HG03575 (cell line): ENCODE data around the gene FRMD5.

Experiments
- ATAC-seq: cut with Tn5 transposase; IDR thresholded peaks from one replicate; pipeline ENCODE4 v1.9.1; 2021; ENCODE audit not compliant: unreplicated experiment, insufficient number of reproducible peaks, low FRiP score; ENCODE audit errors: extremely low read depth

Gene FRMD5

DNA sequence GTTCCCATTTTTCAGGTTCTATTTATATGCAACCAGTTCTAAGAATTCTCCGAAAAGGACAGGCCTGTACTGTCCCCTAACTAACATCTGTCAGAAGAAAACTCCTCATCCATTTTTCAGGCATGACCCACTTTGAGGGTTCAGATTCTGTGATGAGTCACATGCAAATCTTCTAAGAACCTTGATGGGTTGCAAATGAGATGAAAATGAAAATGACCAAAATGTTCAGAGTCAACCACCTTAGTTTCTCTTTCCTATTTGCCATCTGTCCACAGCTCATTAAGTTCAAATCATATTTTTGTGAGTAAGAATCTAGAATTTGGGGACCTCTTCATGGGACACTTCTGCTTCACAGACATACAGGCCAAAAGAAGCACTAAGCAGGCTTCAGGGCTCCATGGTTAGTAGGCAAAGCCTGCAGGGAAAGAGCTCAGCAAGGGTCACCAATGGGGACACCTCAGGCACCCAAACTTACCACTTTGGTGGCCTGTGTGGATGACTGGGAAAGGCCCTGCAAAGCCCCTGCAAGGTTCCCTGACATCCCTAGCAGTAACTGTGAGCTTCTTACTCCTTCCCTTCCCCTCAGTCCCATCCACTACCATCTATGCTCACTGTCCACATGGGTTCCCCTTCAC, 246.3 kb downstream of the FRMD5 start:
- peak; percentile 84 for ATAC-seq

DNA sequence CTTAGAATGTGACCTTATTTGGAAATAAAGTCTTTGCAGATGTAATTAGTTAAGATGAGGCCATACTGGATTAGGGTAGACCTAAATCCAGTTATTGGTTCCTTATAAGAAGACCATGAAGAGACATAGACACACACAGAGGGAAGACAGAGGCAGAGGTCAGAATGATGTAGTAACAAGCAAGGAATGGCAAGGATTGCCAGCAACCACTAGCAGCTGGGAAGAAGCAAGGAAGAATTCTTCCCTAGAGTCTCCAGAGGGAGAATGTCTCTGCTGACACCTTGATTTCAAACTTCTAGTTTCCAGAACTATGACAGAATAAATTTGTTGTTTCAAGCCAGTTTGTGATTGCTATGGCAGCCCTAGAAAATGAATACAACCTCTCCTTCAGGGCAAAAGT, 251.6 kb downstream of the FRMD5 start:
- no peak for ATAC-seq

DNA sequence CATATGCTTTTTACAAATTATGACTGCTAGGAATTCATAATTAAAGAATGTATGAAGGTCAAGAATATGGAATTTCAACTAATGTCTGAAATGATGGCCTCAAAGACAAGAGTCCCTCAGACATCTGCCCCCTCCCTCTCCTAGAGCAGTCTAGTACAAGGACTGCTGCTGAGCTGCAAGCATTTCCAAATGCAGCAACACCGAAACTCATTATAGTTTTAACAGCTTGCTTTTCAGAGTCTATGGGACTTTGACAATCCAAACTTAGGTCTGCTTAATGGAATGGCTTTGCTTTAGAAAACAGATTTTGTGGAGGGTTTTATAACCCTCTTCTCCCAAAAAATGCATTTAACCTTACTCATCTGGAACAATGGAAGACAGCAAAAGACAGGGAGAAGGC, 252.9 kb downstream of the FRMD5 start:
- ATAC-seq = no peak

GRCh38 chr15:43941555-43941954, 253.5 kb downstream of the FRMD5 start:
- ATAC-seq = no peak

DNA sequence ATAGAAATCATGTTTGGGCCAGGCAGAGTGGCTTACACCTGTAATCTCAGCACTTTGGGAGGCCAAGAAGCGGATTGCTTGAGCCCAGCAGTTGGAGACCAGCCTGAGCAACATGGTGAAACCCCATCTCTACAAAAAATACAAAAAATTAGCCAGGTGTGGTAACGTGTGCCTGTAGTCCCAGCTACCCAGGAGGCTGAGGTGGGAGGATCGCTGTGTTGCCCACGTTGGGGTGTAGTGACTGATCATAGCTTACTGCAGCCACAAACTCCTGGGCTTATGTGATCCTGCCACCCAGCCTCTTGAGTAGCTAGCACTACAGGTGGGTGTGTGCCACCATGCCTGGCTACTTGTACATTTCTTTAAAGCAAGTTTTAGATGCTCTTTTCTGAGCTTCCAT, 254.0 kb downstream of the FRMD5 start:
- no peak for ATAC-seq

GRCh38 chr15:43939070-43939469, 256.0 kb downstream of the FRMD5 start:
- no peak for ATAC-seq

DNA sequence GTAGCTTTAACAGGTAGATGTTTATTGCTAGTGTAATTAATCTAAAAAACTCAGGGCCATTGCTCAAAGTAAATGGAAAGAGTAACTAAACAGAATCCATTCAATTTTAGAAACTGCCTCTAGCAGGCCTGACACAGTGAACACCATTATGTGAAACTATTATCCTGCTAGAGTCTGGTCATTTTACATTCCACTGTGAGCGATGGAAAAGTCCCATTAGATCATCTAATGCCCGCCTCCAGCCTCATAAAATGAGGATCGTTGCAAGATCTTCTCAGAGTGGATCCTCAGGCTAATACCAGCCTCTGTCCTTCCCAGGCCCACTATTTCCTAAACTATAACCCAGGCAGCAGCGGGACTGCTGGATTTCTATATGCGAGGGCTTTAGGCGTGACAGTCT, 260.6 kb downstream of the FRMD5 start:
- ATAC-seq = no peak

DNA sequence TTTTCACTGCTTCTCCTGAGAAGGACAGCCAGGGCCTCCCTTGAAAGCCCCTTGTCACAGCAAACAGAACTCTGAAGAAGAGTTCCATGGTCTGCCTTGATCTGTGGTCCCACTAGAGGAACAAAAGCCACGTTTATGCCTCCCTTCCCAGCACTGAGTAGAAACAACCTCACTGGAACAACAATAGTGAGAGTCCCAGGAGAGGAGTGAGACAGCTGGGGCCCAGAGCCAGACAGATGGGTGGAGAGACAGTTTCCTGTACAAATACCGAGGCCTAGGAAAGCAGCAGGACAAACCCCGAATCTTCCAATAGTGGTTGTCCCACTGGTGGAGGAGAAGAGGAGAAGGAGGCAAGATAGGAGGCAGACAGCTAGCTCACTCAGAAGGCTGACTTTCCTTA, 262.2 kb downstream of the FRMD5 start:
- no peak for ATAC-seq

DNA sequence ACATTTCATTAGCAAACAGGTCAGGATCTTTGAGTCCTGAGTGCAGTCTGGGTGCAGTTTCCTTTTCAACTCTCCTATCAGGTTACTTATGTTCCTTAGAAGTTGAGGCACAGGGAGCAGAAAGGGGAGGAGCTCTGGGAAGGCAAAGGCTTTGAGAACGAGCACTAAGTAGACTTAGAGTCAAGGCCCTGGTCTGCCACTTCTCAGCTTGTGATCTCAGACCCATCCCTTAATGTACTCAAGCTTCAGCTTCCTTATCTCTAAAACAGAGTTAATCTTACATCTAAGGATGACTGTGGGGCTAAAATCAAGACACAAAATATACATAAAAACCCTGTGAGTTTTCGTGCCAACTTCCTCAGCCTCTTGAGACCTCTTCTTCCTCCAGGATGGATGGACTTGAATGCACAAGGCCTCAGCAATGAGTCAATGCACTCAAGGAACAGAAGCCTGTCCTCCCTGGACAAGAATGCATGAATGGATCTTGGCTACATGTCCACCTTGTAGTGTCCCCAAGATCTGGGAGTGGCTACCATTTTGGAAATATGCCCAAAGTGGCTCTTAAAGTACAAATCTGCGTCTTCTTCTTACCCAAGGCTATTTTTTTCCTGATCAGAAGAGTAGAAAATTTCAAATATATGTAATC, 263.2 kb downstream of the FRMD5 start:
- no peak for ATAC-seq

DNA sequence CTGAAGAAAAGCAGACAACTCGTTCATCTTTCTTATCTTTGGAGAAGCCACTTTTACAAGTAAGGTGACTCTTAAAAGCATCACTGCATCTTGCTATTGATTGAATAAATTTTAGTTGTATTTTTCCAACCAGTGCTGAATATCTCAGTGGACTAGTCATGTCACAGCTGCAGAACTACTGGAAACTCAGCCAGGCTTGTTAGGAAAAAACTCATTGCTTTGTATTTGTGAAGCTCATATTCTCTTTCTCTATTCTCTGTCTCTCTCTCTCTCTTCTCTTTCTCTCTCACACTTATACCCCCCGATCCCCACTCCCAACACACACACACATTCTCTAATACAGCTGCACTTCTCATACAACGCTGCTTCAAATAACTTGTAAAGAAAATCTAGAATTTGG, 264.0 kb downstream of the FRMD5 start:
- no peak for ATAC-seq

DNA sequence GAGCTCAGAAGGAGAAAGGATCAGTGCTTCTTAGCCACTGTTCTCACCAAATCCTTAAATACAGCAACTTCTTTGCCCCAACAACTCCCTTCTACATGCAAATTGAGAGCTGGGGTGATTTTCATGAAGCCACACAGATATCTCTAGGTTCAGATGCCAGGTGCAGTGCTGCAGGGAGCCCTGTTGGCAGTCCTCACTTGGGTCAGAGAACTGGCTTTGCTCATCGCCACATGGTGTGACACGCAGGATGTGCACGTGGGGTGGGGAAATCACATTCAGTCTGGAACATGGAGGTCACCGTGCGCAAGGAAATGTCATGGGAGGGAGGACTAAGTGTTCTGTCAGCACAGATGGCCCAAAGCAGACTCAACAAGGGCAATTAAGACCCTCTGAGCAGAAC, 264.5 kb downstream of the FRMD5 start:
- ATAC-seq = no peak

- no peak for ATAC-seq
Measured at GRCh38 chr15:43930079-43930478, 265.0 kb downstream of the FRMD5 start.

DNA sequence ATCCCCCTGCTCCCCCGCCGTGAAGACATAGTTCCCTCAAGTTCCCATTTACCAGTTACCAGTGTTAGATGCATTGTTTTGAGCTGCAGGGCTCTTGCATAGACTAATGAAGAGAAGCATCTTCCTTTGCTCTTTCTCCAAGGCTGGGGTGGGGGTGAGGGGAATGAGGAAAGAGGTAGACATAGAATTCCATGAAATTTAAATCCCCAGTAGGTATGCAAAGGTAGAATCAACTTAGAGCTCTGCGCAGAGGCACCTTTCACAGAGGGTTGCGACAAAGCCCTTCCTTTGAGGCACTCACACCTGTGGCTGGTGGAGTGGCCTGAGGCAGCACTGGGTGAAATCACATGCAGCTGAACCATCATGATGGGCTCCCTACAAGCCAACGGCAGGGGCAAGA, 266.9 kb downstream of the FRMD5 start:
- ATAC-seq = no peak

- no peak for ATAC-seq
Measured at GRCh38 chr15:43927203-43927602, 267.9 kb downstream of the FRMD5 start.

- no peak for ATAC-seq
Measured at GRCh38 chr15:43923553-43923952, 271.5 kb downstream of the FRMD5 start.

DNA sequence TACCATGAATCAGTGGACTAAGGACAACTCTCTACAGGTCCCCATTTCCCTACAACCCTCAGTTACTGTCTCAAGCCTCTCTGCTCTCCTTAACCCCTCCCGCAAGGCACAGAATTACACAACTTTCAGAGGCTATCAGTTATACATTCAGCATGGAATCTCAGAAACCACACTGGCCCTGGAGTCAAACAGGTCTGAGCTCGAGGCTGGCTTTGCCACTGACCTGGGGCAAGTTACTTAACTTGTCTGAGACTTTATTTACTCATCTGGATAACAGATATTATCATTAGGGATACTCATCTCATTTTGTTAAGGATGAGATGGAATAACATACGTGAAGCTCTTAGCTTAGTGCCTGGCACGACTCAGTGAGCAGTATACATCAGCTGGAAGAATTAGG, 273.1 kb downstream of the FRMD5 start:
- ATAC-seq = no peak

GRCh38 chr15:43920815-43921214, 274.3 kb downstream of the FRMD5 start:
- no peak for ATAC-seq

DNA sequence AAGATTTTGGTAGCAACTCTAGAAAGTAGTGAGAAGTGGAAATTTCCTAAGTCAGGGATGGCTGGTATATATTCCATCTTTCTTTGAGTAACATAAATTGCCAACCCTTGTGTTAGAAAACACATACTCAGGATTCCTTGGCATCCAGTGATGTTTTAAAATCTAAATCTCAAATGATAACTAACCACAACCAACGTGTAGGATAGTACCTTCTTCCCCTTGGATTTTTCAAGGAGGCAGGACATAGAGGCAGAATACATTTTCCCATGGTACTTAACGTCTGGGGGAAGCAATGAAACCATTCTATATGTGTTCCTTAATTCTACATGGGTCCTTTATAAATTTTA, 274.8 kb downstream of the FRMD5 start:
- ATAC-seq = no peak

DNA sequence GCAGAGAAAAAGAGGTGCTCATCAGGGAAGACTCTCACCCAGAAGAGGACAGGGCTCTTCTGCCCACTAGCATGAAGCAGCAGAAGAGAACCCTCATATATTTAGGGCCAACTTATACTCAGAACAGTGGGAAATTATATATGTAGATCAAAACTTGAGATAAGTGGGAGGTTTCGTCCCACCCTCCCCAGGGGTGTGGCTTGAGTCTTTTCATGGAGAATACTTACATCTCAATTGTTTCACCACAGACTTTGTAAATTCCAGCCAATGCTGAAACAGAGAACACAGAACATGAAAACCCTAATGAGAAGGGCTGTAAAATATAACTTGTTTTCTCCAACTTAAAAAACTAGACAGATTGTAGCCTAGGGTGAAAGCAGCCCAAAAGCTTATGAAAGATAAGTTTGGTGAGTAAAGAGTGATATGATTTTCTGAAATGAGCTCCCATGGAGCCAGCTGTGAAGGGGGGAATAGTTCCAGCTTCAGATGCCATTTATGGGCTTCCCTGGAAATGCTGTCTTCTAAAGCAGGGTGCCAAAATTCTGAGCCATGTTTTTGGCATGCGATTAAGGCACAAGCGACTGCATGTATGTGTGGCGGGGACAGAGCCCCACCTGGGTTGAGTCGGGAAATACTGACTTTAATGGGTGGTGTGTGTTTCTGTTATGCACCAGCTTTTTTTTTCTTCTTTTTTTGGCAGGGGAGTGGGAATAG, 275.4 kb downstream of the FRMD5 start:
- no peak for ATAC-seq

DNA sequence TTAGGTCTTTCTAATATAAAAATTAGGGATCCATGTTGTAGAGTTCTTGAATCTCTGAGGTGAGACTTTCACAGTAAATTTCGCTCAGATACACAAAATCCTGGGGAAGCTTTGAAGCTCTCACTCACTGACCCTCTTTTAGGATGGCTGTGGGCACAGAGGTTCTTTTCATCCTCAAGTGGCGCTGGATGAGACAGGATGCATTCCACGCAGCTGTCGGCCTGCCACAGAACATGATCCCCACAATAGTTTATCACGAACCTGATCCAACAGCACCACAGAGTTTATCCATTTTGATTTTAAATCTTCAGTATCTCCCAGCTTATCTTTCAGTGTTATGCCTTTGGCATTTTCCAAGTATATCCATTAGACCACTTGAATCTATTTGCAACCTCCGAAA, 276.4 kb downstream of the FRMD5 start:
- no peak for ATAC-seq

- no peak for ATAC-seq
Measured at GRCh38 chr15:43916326-43916660, 278.8 kb downstream of the FRMD5 start.
